Activated CD4-positive, CD25-positive, alpha-beta regulatory T cell treated with anti-CD3 and anti-CD28 coated beads, Interleukin-2, amount 50 U/mL, for 72 hours (primary cell): Measurements from ENCODE around the gene MTERF2.
"Not testable (repeated sequence)": the region's sequence is repeated elsewhere in the genome, so short reads cannot be mapped to it uniquely, and the experiment has no call there.

Experiments used
- DNase-seq: peaks from one replicate; pipeline ENCODE4 v3.0.0; 2021

MTERF2 gene, protein sequence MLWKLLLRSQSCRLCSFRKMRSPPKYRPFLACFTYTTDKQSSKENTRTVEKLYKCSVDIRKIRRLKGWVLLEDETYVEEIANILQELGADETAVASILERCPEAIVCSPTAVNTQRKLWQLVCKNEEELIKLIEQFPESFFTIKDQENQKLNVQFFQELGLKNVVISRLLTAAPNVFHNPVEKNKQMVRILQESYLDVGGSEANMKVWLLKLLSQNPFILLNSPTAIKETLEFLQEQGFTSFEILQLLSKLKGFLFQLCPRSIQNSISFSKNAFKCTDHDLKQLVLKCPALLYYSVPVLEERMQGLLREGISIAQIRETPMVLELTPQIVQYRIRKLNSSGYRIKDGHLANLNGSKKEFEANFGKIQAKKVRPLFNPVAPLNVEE

DNA sequence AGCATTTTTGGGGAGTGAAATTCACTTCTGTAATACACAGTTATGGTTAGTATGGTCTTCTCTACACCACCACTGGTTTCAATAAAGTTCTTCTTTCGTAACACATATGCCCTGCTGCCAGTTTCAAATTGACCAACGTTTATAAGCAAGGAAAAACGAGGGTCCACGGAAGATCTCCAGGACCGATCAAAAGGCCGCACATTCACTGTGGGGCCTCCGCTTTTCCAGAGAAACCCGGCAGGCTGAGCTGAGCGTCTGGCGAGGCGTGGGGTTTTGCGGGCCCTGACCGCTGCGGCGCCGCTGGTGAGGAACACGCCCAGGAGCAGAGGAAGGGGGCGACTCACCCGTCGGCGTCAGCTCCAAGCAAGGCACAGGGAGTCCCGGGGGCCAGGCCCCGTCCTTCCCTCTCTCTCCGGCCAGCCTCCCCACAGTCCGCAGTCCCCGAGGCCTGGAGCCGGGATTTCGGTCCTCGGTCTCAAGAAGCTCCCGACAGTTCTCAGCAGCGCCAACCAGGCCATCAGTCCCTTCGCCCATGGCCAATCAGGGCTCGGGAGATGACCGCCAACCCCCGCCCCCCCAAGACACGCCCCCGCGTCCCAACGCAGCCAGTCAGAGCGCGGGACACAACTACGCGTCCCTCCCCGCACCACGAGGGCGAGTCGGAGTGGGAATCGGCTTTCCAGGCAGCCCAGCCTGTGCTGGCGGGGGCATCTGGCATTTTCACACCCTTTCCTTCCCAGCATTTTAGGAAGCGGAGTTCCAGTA, at the start of gene MTERF2:
TSS of gene MTERF2 (minus strand) at position 522 of the 765 bp plus-strand sequence. CDS start 8,432 bp downstream, outside the sequence.
- peak; percentile 70 for DNase-seq

- DNase-seq: no peak
Observed at GRCh38 chr12:107035733-107036132, 48.8 kb upstream of the MTERF2 start.

GRCh38 chr12:107033758-107034739, 47.1 kb upstream of the MTERF2 start:
- DNase-seq: no peak

GRCh38 chr12:107032266-107032665, 45.3 kb upstream of the MTERF2 start:
- DNase-seq: no peak

DNA sequence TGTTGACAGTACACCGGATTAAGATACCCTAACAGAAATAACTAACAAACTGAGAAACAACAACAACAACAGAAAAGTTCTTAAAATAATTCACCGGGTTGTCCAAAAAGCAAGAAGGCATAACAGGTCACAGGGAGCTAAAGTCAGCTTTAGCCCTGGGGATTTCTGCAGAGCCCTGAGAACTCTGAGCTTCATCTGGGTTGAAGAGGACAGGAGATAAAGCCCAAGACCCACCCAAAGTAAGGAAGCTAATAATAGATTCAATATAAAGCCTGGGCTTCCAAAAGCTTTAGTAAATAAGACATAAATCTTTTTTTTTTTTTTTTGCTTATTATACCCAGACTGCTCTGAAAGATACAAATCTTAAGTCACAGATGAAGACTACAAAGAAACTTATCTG, 44.1 kb upstream of the MTERF2 start:
- no peak for DNase-seq

GRCh38 chr12:107029081-107029480, 42.1 kb upstream of the MTERF2 start:
- DNase-seq: no peak

- no peak for DNase-seq
Observed at GRCh38 chr12:107027636-107028053, 40.7 kb upstream of the MTERF2 start.

GRCh38 chr12:107026806-107027635, 40.1 kb upstream of the MTERF2 start:
- DNase-seq: no peak

GRCh38 chr12:107026356-107026755, 39.4 kb upstream of the MTERF2 start:
- not testable (repeated sequence) for DNase-seq

GRCh38 chr12:107025671-107026070, 38.7 kb upstream of the MTERF2 start:
- no peak for DNase-seq

- DNase-seq: no peak
Observed at GRCh38 chr12:107019546-107019945, 32.6 kb upstream of the MTERF2 start.

- no peak for DNase-seq
Observed at GRCh38 chr12:107017042-107017441, 30.1 kb upstream of the MTERF2 start.

- DNase-seq: no peak
Observed at GRCh38 chr12:107014055-107014454, 27.1 kb upstream of the MTERF2 start.

- DNase-seq: no peak
Observed at GRCh38 chr12:107012736-107013425, 25.9 kb upstream of the MTERF2 start.

GRCh38 chr12:107011519-107011918, 24.6 kb upstream of the MTERF2 start:
- DNase-seq: no peak

DNA sequence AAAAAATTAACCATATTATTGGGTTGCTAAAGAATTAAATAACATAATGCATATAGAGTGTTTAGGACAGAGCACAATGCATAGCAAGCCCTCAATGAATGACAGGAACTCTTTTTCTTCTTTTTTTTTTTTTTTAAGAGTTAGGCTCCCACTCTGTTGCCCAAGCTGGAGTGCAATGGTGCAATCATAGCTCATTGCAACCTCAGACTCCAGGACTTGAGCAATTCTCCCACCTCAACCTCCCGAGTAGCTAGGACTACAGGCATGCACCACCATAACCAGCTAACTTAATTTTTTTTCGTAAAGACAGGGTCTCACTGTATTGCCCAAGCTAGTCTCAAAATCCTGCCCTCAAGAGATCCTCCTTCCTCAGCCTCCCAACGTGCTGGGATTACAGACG, 20.5 kb upstream of the MTERF2 start:
- DNase-seq: no peak

DNA sequence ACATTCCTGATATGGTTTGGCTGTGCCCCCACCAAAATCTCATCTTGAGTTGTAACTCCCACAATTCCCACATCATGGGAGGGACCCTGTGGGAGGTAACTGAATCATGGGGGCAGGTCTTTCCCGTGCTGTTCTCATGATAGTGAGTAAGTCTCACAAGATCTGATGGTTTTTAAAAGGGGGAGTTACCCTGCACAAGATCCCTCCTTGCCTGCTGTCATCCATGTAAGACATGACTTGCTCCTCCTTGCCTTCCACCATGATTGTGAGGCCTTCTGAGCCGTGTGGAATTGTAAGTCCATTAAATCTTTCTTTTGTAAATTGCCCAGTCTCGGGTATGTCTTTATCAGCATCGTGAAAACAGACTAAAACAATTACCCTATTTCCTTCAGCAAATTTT, 15.7 kb upstream of the MTERF2 start:
- DNase-seq: not testable (repeated sequence)

GRCh38 chr12:106999446-106999845, 12.5 kb upstream of the MTERF2 start:
- DNase-seq: no peak

- no peak for DNase-seq
Observed at GRCh38 chr12:106997916-106998315, 11.0 kb upstream of the MTERF2 start.

GRCh38 chr12:106996102-106996501, 9.2 kb upstream of the MTERF2 start:
- DNase-seq: not testable (repeated sequence)

DNA sequence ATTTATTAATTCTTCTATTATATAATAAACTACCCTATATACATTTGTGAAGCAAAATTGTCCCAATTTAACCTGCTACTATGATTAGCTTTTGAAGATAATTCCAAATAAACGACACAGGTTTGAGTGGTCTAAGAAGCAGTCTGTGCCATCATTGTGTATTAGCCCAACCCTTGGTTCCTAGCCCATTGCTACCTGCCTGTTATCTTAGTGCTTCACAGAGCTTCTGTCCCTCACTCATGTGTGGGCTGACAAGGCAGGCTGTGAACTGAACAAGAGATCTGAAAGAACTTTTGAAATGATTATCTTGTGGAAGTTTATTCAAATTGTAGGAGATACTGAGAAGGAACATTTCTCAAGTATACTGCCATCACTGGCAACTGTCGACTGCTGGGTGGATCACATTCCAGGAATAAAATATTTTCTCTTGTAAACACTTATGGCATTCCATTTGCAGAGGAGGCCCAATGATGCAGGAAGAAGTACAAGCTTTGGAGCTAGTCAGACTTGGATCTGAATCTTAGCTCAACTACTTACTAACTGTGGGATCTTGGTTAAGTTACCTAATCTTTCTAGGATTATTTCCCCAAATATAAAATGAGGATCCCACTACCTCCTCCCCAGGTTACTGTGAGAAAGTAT, 7.8 kb upstream of the MTERF2 start:
- no peak for DNase-seq
